A549 (cell line): ENCODE results near the gene SPEM1.

ENCODE experiments used
- CEBPB ChIP-seq, 2 experiments: fragments of >200 bp in 1 of 2; sonication (Bioruptor Twin) in 1 of 2; formaldehyde crosslinking in 1 of 2; IDR thresholded peaks; 2 replicates each; pipeline ENCODE4 v1.6.1; 2012 to 2016
- CTCF ChIP-seq: fragments of >200 bp; sonication (Bioruptor Twin); formaldehyde crosslinking; IDR thresholded peaks from 3 replicates; pipeline ENCODE4 v1.5.1; 2016
- HDAC2 ChIP-seq: fragments of 200-600 bp; sonication (generic); IDR thresholded peaks from 2 replicates; pipeline ENCODE4 v1.6.1; 2016
- HMGXB4 ChIP-seq: fragments of 250-450 bp; sonication (Bioruptor Pico); IDR thresholded peaks from 2 replicates; pipeline ENCODE4 v1.5.0; 2021; ENCODE audit warnings: mild to moderate bottlenecking, moderate library complexity, borderline replicate concordance
- MAX ChIP-seq: IDR thresholded peaks from 2 replicates; pipeline ENCODE4 v1.6.1; 2012
- PBX3 ChIP-seq: IDR thresholded peaks from 2 replicates; pipeline ENCODE4 v1.6.1; 2012
- POLR2A ChIP-seq: IDR thresholded peaks from 2 replicates; pipeline ENCODE4 v1.6.1; 2012; ENCODE audit warnings: mild to moderate bottlenecking, low read length
- SREBF2 ChIP-seq: fragments of 450-650 bp; IDR thresholded peaks from 2 replicates; pipeline ENCODE4 v1.6.1; 2014; ENCODE audit warnings: mild to moderate bottlenecking, moderate library complexity
- TP53 ChIP-seq: fragments of 250-450 bp; sonication (Bioruptor Pico); IDR thresholded peaks from 2 replicates; pipeline ENCODE4 v1.5.0; 2021; ENCODE audit warnings: mild to moderate bottlenecking, moderate library complexity
- ZFP36 ChIP-seq: fragments of 450-650 bp; IDR thresholded peaks from 2 replicates; pipeline ENCODE4 v1.6.1; 2014; ENCODE audit warnings: borderline replicate concordance; ENCODE audit not compliant: partially characterized antibody

- TF ChIP-seq POLR2A (no peak), CTCF (no peak), HDAC2 (no peak), TP53 (no peak), SREBF2 (no peak), ZFP36 (no peak), CEBPB (IDR thresholded peaks at IDR 0.05) (no peak), HMGXB4 (CRISPR knock-in tag) (no peak), MAX (no peak), PBX3 (no peak)
These were observed 3.8 kb upstream of the SPEM1 start for GRCh38 chr17:7416323-7416722.
